CD4-positive, alpha-beta T cell (primary cell): Measurements from ENCODE around the gene PAX5. TPM values are rescaled to one million over a fixed set of nuclear protein-coding genes. Genes with fewer than 3 reads are reported as not detected.
A peak's percentile ranks its signal among the peaks of the same experiment; 100 is the strongest.

Experiments used
- ATAC-seq: fragments of 200-7000 bp; cut with Tn5 transposase; one replicate; pipeline ENCODE4 v1.10.0; 2022; ENCODE audit warnings: mild to moderate bottlenecking; ENCODE audit not compliant: poor library complexity
- CTCF ChIA-PET: fragments of 350-600 bp; sonication (Branson Sonifier 250); formaldehyde crosslinking; loops from one replicate; lab custom pipeline; 2021; ENCODE audit warnings: antibody characterized with exemption, inconsistent platforms; lab: Charles Lee
- POLR2A ChIA-PET: fragments of 350-600 bp; sonication (Branson Sonifier 250); formaldehyde crosslinking; loops from one replicate; lab custom pipeline; 2021; ENCODE audit warnings: antibody characterized with exemption, inconsistent platforms; lab: Charles Lee
- DNase-seq, 14 experiments: peaks; one replicate each; pipeline ENCODE4 v3.0.0-alpha.2; 2013 to 2020; ENCODE audit warnings: mixed read lengths in 2 of 14
- H3K27ac ChIP-seq, 2 donors: one replicate each; pipeline versions ENCODE4 v1.5.1 to v1.7.0; 2013; ENCODE audit warnings: low read length in 2 of 2, low read depth in 1 of 2, mild to moderate bottlenecking in 1 of 2
- H3K27me3 ChIP-seq, 2 experiments: 1 replicate in 1 of 2; 2 replicates in 1 of 2; pipeline versions ENCODE4 v1.6.1 to v1.7.0; 2013; ENCODE audit warnings: low read length in 2 of 2, control low read depth in 1 of 2, mild to moderate bottlenecking in 1 of 2, moderate library complexity in 1 of 2; ENCODE audit not compliant: insufficient read depth in 2 of 2, control insufficient read depth in 1 of 2
- H3K36me3 ChIP-seq: one replicate; pipeline ENCODE4 v1.6.1; 2013; ENCODE audit warnings: low read length, control low read depth; ENCODE audit not compliant: insufficient read depth
- H3K4me1 ChIP-seq: one replicate; pipeline ENCODE4 v1.6.1; 2013; ENCODE audit warnings: low read length, control low read depth; ENCODE audit not compliant: insufficient read depth
- H3K4me3 ChIP-seq: one replicate; pipeline ENCODE4 v1.5.1; 2013; ENCODE audit warnings: mild to moderate bottlenecking, low read length, moderate library complexity
- H3K9me3 ChIP-seq, 2 experiments: 1 replicate in 1 of 2; 2 replicates in 1 of 2; pipeline versions ENCODE4 v1.6.1 to v1.7.0; 2013; ENCODE audit warnings: low read length in 2 of 2, mild to moderate bottlenecking in 2 of 2, control low read depth in 1 of 2, moderate library complexity in 1 of 2; ENCODE audit not compliant: control insufficient read depth in 1 of 2, insufficient read depth in 1 of 2
- H3K27ac Mint-ChIP-seq: one replicate; pipeline ENCODE4 v1.8.0; 2020; ENCODE audit warnings: mixed read lengths
- H3K27me3 Mint-ChIP-seq: one replicate; pipeline ENCODE4 v1.8.0; 2021; ENCODE audit warnings: mixed read lengths
- H3K36me3 Mint-ChIP-seq: one replicate; pipeline ENCODE4 v1.8.0; 2021; ENCODE audit warnings: low read depth, mixed read lengths
- H3K4me1 Mint-ChIP-seq: one replicate; pipeline ENCODE4 v1.8.0; 2021; ENCODE audit warnings: low read depth, mixed read lengths
- H3K4me3 Mint-ChIP-seq: one replicate; pipeline ENCODE4 v1.8.0; 2020; ENCODE audit warnings: mild to moderate bottlenecking, mixed read lengths
- H3K9me3 Mint-ChIP-seq: one replicate; pipeline ENCODE4 v1.8.0; 2020; ENCODE audit warnings: mixed read lengths
- CTCF ChIP-seq: fragments of 200-600 bp; IDR thresholded peaks from one replicate; pipeline ENCODE4 v1.8.0; 2022; ENCODE audit warnings: antibody characterized with exemption, mild to moderate bottlenecking
- intact Hi-C, 2 experiments: fragments of 100-400 bp; cut with DNase I in 1 of 2; cut with micrococcal nuclease in 1 of 2; formaldehyde crosslinking; loops; one replicate each; pipeline versions ENCODE4 v1.15.1 to v1.9.0; 2023 to 2025; cut with DNase I, micrococcal nuclease
- total RNA-seq, 174 experiments: library from RNA in 2 of 174; stranded (reverse) in 2 of 174; gene quantifications; one replicate each; pipeline ENCODE4 v1.2.3 and lab custom pipeline; 2021 to 2026

The PAX5 gene
- total RNA-seq, 2 experiments from 2014 or later: 0.03 to 0.11 TPM

GRCh38 chr9:37035648-37036370 lies 1.7 kb upstream of the PAX5 start:
- Mint-ChIP-seq H3K27me3 (peaks cover 97% of the 10 kb centered on the region), H3K4me3 (peak overlapping the region; percentile 83), H3K36me3 (no peaks in the 10 kb centered on the region), H3K9me3 (no peaks in the 10 kb centered on the region), H3K27ac (no peak overlapping the region), H3K4me1 (peaks cover 42% of the 10 kb centered on the region)
- DNase-seq (peak in 1 of 14 experiments; percentile 36), ATAC-seq (no peak)
- ChIA-PET CTCF (no interaction called here), POLR2A (no interaction called here)
- H3K27ac ChIP-seq: no peak overlapping the region
- H3K4me3 ChIP-seq: peak overlapping the region; percentile 60
- H3K27me3 ChIP-seq: peaks cover 86 to 93% of the 10 kb centered on the region in 2 experiments
- intact Hi-C loops: loop anchor here (2.0 to 5.0 kb wide), 3 partner anchors 45 to 111 kb away; partner anchors contain the start of gene ZCCHC7 (in 2 of the 2)
- no peaks in the 10 kb centered on the region for H3K36me3 ChIP-seq
- TF ChIP-seq CTCF: no peak
- H3K4me1 ChIP-seq: peaks cover 48% of the 10 kb centered on the region
- H3K9me3 ChIP-seq: peaks cover 0 to 43% of the 10 kb centered on the region in 2 experiments

- CTCF ChIA-PET: no interaction called here
Observed at GRCh38 chr9:37034938-37035647, 1.0 kb upstream of the PAX5 start.

More at GRCh38 chr9:37034938-37035647, 1.0 kb upstream of the PAX5 start:
- Mint-ChIP-seq H3K9me3 (no peaks in the 10 kb centered on the region), H3K27ac (no peak overlapping the region), H3K4me1 (peaks cover 49% of the 10 kb centered on the region), H3K27me3 (peaks cover 97% of the 10 kb centered on the region), H3K4me3 (peak overlapping the region; percentile 71), H3K36me3 (no peaks in the 10 kb centered on the region)
- ATAC-seq (no peak), DNase-seq (peak in 1 of 14 experiments; percentile 18)
- Histone ChIP-seq H3K4me1 (peaks cover 55% of the 10 kb centered on the region), H3K4me3 (no peak overlapping the region), H3K27ac (no peak overlapping the region), H3K27me3 (peaks cover 90 to 94% of the 10 kb centered on the region in 2 experiments), H3K36me3 (no peaks in the 10 kb centered on the region), H3K9me3 (peaks cover 0 to 49% of the 10 kb centered on the region in 2 experiments)
- intact Hi-C loops: loop anchor here (5.0 kb wide), 2 partner anchors 87 to 112 kb away; partner anchors contain the start of gene ZCCHC7 (in 2 of the 2)
- no peak for TF ChIP-seq CTCF
- POLR2A ChIA-PET: no interaction called here
